SU-DHL-6 (cell line): Measurements from ENCODE around the gene WDR93.

ENCODE experiments used
- H2AFZ ChIP-seq: fragments of 200-600 bp; sonication (generic); 2 replicates; pipeline ENCODE4 v1.6.1; 2014; ENCODE audit warnings: low read depth, mild to moderate bottlenecking, moderate library complexity, mixed read lengths, antibody characterized with exemption, low read length; ENCODE audit not compliant: severe bottlenecking
- H3F3A ChIP-seq: fragments of 200-600 bp; shearing (Covaris generic); 2 replicates; pipeline ENCODE4 v1.6.0; 2016; ENCODE audit warnings: antibody characterized with exemption, mild to moderate bottlenecking; ENCODE audit not compliant: insufficient read depth
- H3K27ac ChIP-seq: fragments of 200-600 bp; sonication (generic); 2 replicates; pipeline ENCODE4 v1.5.1; 2016; ENCODE audit warnings: low read depth, mild to moderate bottlenecking, low read length, moderate library complexity, mixed read lengths
- H3K27me3 ChIP-seq: fragments of 200-600 bp; sonication (generic), shearing (Covaris generic); 2 replicates; pipeline ENCODE4 v1.6.0; 2014; ENCODE audit warnings: mild to moderate bottlenecking, low read length
- H3K36me3 ChIP-seq: fragments of 200-600 bp; sonication (generic); 2 replicates; pipeline ENCODE4 v1.6.1; 2014; ENCODE audit warnings: mild to moderate bottlenecking, low read length, mixed read lengths
- H3K4me2 ChIP-seq: fragments of 300-600, 200-600 bp; shearing (Covaris generic), sonication (generic); 2 replicates; pipeline ENCODE4 v1.6.0; 2014; ENCODE audit warnings: low read length, low read depth, mild to moderate bottlenecking; ENCODE audit not compliant: poor library complexity, severe bottlenecking
- H3K4me3 ChIP-seq: fragments of 200-600 bp; sonication (generic); 2 replicates; pipeline ENCODE4 v1.5.1; 2014; ENCODE audit warnings: antibody characterized with exemption, low read length, mild to moderate bottlenecking, mixed read lengths; ENCODE audit not compliant: insufficient read depth, poor library complexity, severe bottlenecking
- H3K79me2 ChIP-seq: fragments of 200-600 bp; sonication (generic); 2 replicates; pipeline ENCODE4 v1.6.1; 2014; ENCODE audit warnings: mild to moderate bottlenecking, low read length, moderate library complexity; ENCODE audit not compliant: insufficient read depth
- H3K9ac ChIP-seq: fragments of 200-600 bp; sonication (generic); 2 replicates; pipeline ENCODE4 v1.7.0; 2014; ENCODE audit warnings: mild to moderate bottlenecking, low read length
- H3K9me2 ChIP-seq: fragments of 200-600 bp; sonication (generic); replicated peaks from 2 replicates; pipeline ENCODE4 v1.6.1; 2014; ENCODE audit warnings: low read length; ENCODE audit not compliant: insufficient read depth
- H3K9me3 ChIP-seq: fragments of 200-600 bp; sonication (generic); 2 replicates; pipeline ENCODE4 v1.6.1; 2014; ENCODE audit warnings: low read length, mixed read lengths; ENCODE audit not compliant: insufficient read depth
- H4K20me1 ChIP-seq: fragments of 200-600 bp; sonication (generic); 2 replicates; pipeline ENCODE4 v1.6.1; 2014; ENCODE audit warnings: low read depth, mild to moderate bottlenecking, antibody characterized with exemption, low read length, moderate library complexity, mixed read lengths
- CTCF ChIP-seq: fragments of 200-600 bp; sonication (generic); IDR thresholded peaks from one replicate; pipeline ENCODE4 v1.5.1; 2017; ENCODE audit warnings: antibody characterized with exemption, mild to moderate bottlenecking, low read length, moderate library complexity; ENCODE audit not compliant: insufficient read depth, poor library complexity, severe bottlenecking
- EZH2phosphoT487 ChIP-seq: fragments of 200-600 bp; sonication (generic), shearing (Covaris generic); conservative IDR thresholded peaks from 2 replicates; pipeline ENCODE4 v1.6.1; 2018; ENCODE audit warnings: mild to moderate bottlenecking, antibody characterized with exemption, low read length, moderate library complexity, mixed read lengths

The WDR93 gene

GRCh38 chr15:89754361-89755154 lies 63.9 kb downstream of the WDR93 start:
- Histone ChIP-seq H3K36me3 (no peaks in the 10 kb centered on the region), H3K27ac (no peak overlapping the region), H3K4me2 (no peak overlapping the region), H3K4me3 (no peak overlapping the region), H2AFZ (no peak overlapping the region), H3K79me2 (no peaks in the 10 kb centered on the region), H3F3A (no peaks in the 10 kb centered on the region), H3K27me3 (no peaks in the 10 kb centered on the region), H3K9me2 (no peaks in the 10 kb centered on the region), H4K20me1 (no peaks in the 10 kb centered on the region), H3K9me3 (no peaks in the 10 kb centered on the region), H3K9ac (no peak overlapping the region)
- TF ChIP-seq EZH2phosphoT487 (no peak), CTCF (no peak)

- H3K27me3 ChIP-seq: no peaks in the 10 kb centered on the region
- H3K4me3 ChIP-seq: no peak overlapping the region
- H3K9me2 ChIP-seq: no peaks in the 10 kb centered on the region
- no peaks in the 10 kb centered on the region for H3K9me3 ChIP-seq
- H2AFZ ChIP-seq: no peak overlapping the region
- H3K79me2 ChIP-seq: no peaks in the 10 kb centered on the region
- no peaks in the 10 kb centered on the region for H3F3A ChIP-seq
- no peak overlapping the region for H3K27ac ChIP-seq
- no peak for TF ChIP-seq EZH2phosphoT487
- TF ChIP-seq CTCF: no peak
- no peaks in the 10 kb centered on the region for H4K20me1 ChIP-seq
- H3K9ac ChIP-seq: no peak overlapping the region
- H3K36me3 ChIP-seq: no peaks in the 10 kb centered on the region
- no peak overlapping the region for H3K4me2 ChIP-seq
Observed at GRCh38 chr15:89755701-89756100, 65.1 kb downstream of the WDR93 start.

- Histone ChIP-seq H3K79me2 (no peaks in the 10 kb centered on the region), H2AFZ (no peak overlapping the region), H4K20me1 (no peaks in the 10 kb centered on the region), H3K9ac (no peak overlapping the region), H3K9me2 (no peaks in the 10 kb centered on the region), H3K36me3 (no peaks in the 10 kb centered on the region), H3K27ac (no peak overlapping the region), H3K4me2 (no peak overlapping the region), H3K27me3 (no peaks in the 10 kb centered on the region), H3F3A (no peaks in the 10 kb centered on the region), H3K9me3 (no peaks in the 10 kb centered on the region), H3K4me3 (no peak overlapping the region)
- TF ChIP-seq EZH2phosphoT487 (no peak), CTCF (no peak)
Observed at GRCh38 chr15:89756897-89757296, 66.3 kb downstream of the WDR93 start.
